Activated naive CD8-positive, alpha-beta T cell treated with anti-CD3 and anti-CD28 coated beads, Interleukin-2, amount 10 ng/mL, durations not matched to agents 7 days and 5 days (primary cell): ENCODE results near the gene SERPINB12. TPM values are rescaled to one million over a fixed set of nuclear protein-coding genes. Genes with fewer than 3 reads are reported as not detected.

Source experiments
- ATAC-seq: fragments of 150-1000 bp; cut with Tn5 transposase; one replicate; pipeline ENCODE4 v1.10.0; 2021; ENCODE audit warnings: low read depth, moderate library complexity
- POLR2A ChIA-PET: fragments of 350-600 bp; sonication (Branson Sonifier 250); formaldehyde crosslinking; loops from one replicate; lab custom pipeline; 2021; ENCODE audit warnings: antibody characterized with exemption; lab: Charles Lee
- DNase-seq: peaks from one replicate; pipeline ENCODE4 v3.0.0; 2021
- H3K27ac Mint-ChIP-seq: one replicate; pipeline ENCODE4 v1.8.0; 2022; ENCODE audit warnings: mild to moderate bottlenecking, mixed read lengths
- H3K27me3 Mint-ChIP-seq: one replicate; pipeline ENCODE4 v1.8.0; 2022; ENCODE audit warnings: mild to moderate bottlenecking, moderate library complexity, mixed read lengths
- H3K36me3 Mint-ChIP-seq: one replicate; pipeline ENCODE4 v1.8.0; 2021; ENCODE audit warnings: mild to moderate bottlenecking, mixed read lengths
- H3K4me1 Mint-ChIP-seq: one replicate; pipeline ENCODE4 v1.8.0; 2021; ENCODE audit warnings: mixed read lengths
- H3K4me3 Mint-ChIP-seq: one replicate; pipeline ENCODE4 v1.8.0; 2022; ENCODE audit warnings: mild to moderate bottlenecking, moderate library complexity, mixed read lengths
- H3K9me3 Mint-ChIP-seq: one replicate; pipeline ENCODE4 v1.8.0; 2021; ENCODE audit warnings: mixed read lengths
- total RNA-seq, 2 experiments: library from RNA; stranded (reverse); gene quantifications; one replicate each; pipeline ENCODE4 v1.2.3, GENCODE V29; 2021

SERPINB12 gene
- total RNA-seq, 2 experiments from 2014 or later = not detected

- ATAC-seq (no peak), DNase-seq (no peak)
- Mint-ChIP-seq H3K36me3 (no peaks in the 10 kb centered on the region), H3K4me3 (no peak overlapping the region), H3K27me3 (peaks cover 4% of the 10 kb centered on the region), H3K27ac (peak overlapping the region; percentile 69), H3K4me1 (no peaks in the 10 kb centered on the region), H3K9me3 (no peaks in the 10 kb centered on the region)
- POLR2A ChIA-PET = no interaction called here
Observed at GRCh38 chr18:63590966-63591695, 49.0 kb downstream of the SERPINB12 start.

DNA sequence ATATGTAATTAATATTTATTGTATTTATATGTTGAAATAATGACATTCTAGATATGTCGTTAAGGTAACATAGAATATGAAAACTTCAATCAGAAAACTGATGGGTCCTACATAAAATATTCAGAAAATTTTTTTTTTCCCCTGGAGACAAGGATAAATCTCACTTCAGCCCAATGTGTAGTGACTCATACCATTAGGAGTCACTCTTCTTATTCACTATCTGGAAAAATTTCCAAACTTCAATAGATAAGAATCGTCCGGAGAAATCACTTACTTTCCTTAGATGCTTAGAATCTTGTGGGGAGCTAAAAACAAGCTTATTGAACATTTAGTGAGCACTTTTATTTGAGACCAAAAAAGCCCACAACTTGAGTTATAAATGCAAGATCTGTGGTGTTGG is 49.6 kb downstream of the SERPINB12 start:
- Mint-ChIP-seq H3K36me3 (no peaks in the 10 kb centered on the region), H3K27me3 (peaks cover 2% of the 10 kb centered on the region), H3K27ac (no peak overlapping the region), H3K9me3 (no peaks in the 10 kb centered on the region), H3K4me3 (no peak overlapping the region), H3K4me1 (no peaks in the 10 kb centered on the region)
- POLR2A ChIA-PET = no interaction called here
- no peak for DNase-seq
- no peak for ATAC-seq

DNA sequence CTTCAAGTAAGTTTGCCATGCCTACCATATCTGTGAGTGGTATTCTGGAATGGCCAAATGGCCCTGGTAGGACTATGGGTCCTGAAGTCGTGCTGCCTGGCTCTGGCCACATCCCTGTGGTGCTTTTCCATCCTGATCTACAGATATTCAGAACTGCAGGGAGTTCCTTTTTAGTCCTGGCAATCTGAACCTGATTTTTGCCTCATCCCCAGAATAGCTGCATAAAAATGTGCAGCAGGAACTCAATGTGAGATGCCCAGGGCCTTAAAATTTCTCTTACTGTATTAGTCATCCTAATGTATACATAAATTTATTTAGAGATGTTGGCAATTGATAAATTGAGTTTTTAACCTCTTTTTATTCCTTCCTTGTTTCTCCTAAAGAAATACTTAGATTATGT is 50.3 kb downstream of the SERPINB12 start:
- Mint-ChIP-seq H3K9me3 (no peaks in the 10 kb centered on the region), H3K27me3 (peaks cover 2% of the 10 kb centered on the region), H3K4me3 (no peak overlapping the region), H3K27ac (no peak overlapping the region), H3K4me1 (no peaks in the 10 kb centered on the region), H3K36me3 (no peaks in the 10 kb centered on the region)
- DNase-seq (no peak), ATAC-seq (no peak)
- POLR2A ChIA-PET = no interaction called here

DNA sequence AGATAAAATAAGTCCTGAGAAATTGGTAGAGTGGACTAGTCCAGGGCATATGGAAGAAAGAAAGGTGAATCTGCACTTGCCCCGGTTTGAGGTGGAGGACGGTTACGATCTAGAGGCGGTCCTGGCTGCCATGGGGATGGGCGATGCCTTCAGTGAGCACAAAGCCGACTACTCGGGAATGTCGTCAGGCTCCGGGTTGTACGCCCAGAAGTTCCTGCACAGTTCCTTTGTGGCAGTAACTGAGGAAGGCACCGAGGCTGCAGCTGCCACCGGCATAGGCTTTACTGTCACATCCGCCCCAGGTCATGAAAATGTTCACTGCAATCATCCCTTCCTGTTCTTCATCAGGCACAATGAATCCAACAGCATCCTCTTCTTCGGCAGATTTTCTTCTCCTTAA is 54.8 kb downstream of the SERPINB12 start:
- H3K4me1 Mint-ChIP-seq = no peaks in the 10 kb centered on the region
- H3K27ac Mint-ChIP-seq = no peak overlapping the region
- ATAC-seq = no peak
- H3K36me3 Mint-ChIP-seq = no peaks in the 10 kb centered on the region
- peaks cover 6% of the 10 kb centered on the region for H3K27me3 Mint-ChIP-seq
- no peak for DNase-seq
- POLR2A ChIA-PET = no interaction called here
- H3K9me3 Mint-ChIP-seq = no peaks in the 10 kb centered on the region
- H3K4me3 Mint-ChIP-seq = no peak overlapping the region

DNA sequence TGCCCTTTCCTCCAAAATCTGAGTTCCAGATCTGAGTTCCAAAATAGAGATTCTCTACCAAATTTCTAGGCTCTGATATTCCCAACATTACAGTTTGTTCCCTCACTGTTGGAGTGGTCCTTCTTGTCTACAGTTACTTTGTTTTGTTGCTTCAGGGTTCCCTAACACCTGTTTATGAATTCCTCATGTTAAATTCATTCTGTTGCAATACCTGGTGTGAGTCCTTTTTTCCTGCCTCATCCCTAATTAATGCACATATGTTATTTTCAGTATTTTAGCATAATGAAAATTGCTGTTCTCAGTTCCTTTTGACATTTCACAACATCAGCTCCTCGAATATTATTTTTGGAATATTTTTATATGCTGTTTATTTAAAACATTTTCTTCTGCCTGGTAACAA is 61.2 kb downstream of the SERPINB12 start:
- Mint-ChIP-seq H3K36me3 (no peaks in the 10 kb centered on the region), H3K4me1 (no peaks in the 10 kb centered on the region), H3K27ac (no peak overlapping the region), H3K4me3 (no peak overlapping the region), H3K27me3 (peaks cover 19% of the 10 kb centered on the region), H3K9me3 (no peaks in the 10 kb centered on the region)
- no peak for DNase-seq
- no peak for ATAC-seq
- POLR2A ChIA-PET = no interaction called here

DNA sequence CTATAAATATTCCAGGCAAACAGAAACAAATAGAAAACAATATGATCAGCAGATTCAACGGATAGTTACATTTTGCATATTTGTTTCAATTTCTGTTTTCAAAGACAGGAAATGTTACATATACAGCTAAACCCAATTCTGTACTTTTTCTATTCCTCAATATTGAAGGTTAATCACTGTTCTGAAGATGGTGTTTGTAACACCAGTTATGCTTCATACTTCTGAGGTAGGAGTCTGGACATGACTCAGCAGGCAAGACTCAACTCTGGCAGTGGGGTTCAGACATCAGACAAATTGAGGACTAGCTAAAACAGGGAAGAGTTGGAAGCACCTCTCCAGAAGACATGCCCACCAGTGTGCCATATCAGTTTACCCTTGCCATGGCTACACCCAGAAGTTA is 61.6 kb downstream of the SERPINB12 start:
- ATAC-seq (no peak), DNase-seq (no peak)
- no peak overlapping the region for H3K27ac Mint-ChIP-seq
- no peaks in the 10 kb centered on the region for H3K36me3 Mint-ChIP-seq
- H3K9me3 Mint-ChIP-seq = no peaks in the 10 kb centered on the region
- POLR2A ChIA-PET = no interaction called here
- no peaks in the 10 kb centered on the region for H3K4me1 Mint-ChIP-seq
- peaks cover 17% of the 10 kb centered on the region for H3K27me3 Mint-ChIP-seq
- no peak overlapping the region for H3K4me3 Mint-ChIP-seq

GRCh38 chr18:63604791-63605567 is 62.8 kb downstream of the SERPINB12 start:
- POLR2A ChIA-PET = no interaction called here

DNA sequence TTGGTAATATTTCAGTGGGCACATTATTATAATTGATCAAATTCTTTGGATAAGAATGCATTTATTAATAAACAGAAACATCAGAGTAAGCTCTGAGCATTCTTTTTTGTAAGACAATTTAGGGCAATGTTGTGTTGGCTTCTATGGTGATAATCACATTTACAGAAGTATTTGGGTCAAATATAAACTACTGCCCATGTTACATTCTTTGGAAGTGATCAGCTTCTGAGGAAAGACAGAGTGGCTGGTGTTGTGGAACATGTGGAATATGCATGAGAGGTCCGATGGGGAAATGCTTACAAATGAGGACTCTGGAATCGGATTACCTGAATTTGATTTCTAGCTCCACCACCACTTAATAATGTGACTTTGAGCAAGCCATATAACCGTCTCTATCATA is 64.4 kb downstream of the SERPINB12 start:
- no peak for DNase-seq
- H3K4me1 Mint-ChIP-seq = no peaks in the 10 kb centered on the region
- ATAC-seq = no peak
- H3K27ac Mint-ChIP-seq = no peak overlapping the region
- no peaks in the 10 kb centered on the region for H3K36me3 Mint-ChIP-seq
- POLR2A ChIA-PET = no interaction called here
- H3K4me3 Mint-ChIP-seq = no peak overlapping the region
- peaks cover 19% of the 10 kb centered on the region for H3K27me3 Mint-ChIP-seq
- no peaks in the 10 kb centered on the region for H3K9me3 Mint-ChIP-seq

More at GRCh38 chr18:63604791-63605567, 62.8 kb downstream of the SERPINB12 start:
- no peak for ATAC-seq
- H3K9me3 Mint-ChIP-seq = no peaks in the 10 kb centered on the region
- H3K27me3 Mint-ChIP-seq = peaks cover 19% of the 10 kb centered on the region
- no peaks in the 10 kb centered on the region for H3K36me3 Mint-ChIP-seq
- H3K4me3 Mint-ChIP-seq = no peak overlapping the region
- no peak for DNase-seq
- H3K4me1 Mint-ChIP-seq = no peaks in the 10 kb centered on the region
- H3K27ac Mint-ChIP-seq = no peak overlapping the region

- DNase-seq = no peak
- Mint-ChIP-seq H3K27ac (no peak overlapping the region), H3K4me3 (no peak overlapping the region), H3K27me3 (peaks cover 2% of the 10 kb centered on the region), H3K9me3 (no peaks in the 10 kb centered on the region), H3K36me3 (no peaks in the 10 kb centered on the region), H3K4me1 (no peaks in the 10 kb centered on the region)
- ATAC-seq = no peak
- POLR2A ChIA-PET = no interaction called here
Observed at GRCh38 chr18:63613420-63613819, 71.3 kb downstream of the SERPINB12 start.

GRCh38 chr18:63617049-63617914 is 75.1 kb downstream of the SERPINB12 start:
- Mint-ChIP-seq H3K9me3 (peaks cover 1% of the 10 kb centered on the region), H3K4me3 (no peak overlapping the region), H3K36me3 (no peaks in the 10 kb centered on the region), H3K27me3 (no peaks in the 10 kb centered on the region), H3K4me1 (no peaks in the 10 kb centered on the region), H3K27ac (no peak overlapping the region)
- DNase-seq (no peak), ATAC-seq (no peak)
- POLR2A ChIA-PET = no interaction called here

DNA sequence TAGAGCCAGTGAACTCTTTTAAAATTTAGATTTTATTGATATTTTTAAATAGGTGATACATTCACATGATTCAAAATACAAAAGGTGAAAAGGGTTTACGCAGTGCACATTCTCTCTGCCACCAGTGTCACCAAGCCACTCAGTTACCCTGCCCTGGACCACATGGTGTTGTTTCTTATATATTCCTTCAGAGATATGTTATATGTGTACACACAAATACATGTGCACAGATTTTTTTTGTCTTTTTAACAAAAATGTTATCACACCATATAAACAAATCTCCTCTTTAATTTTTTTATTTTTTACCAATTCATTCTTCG is 75.7 kb downstream of the SERPINB12 start:
- H3K4me3 Mint-ChIP-seq = no peak overlapping the region
- no peaks in the 10 kb centered on the region for H3K36me3 Mint-ChIP-seq
- DNase-seq (no peak), ATAC-seq (no peak)
- H3K4me1 Mint-ChIP-seq = no peaks in the 10 kb centered on the region
- POLR2A ChIA-PET = no interaction called here
- no peaks in the 10 kb centered on the region for H3K27me3 Mint-ChIP-seq
- peaks cover 1% of the 10 kb centered on the region for H3K9me3 Mint-ChIP-seq
- H3K27ac Mint-ChIP-seq = no peak overlapping the region
